IMR-90 (cell line): ENCODE measurements around the gene LRP5.

Experiments used
- BHLHE40 ChIP-seq: fragments of 150-350 bp; IDR thresholded peaks from 2 replicates; pipeline ENCODE4 v1.6.1; 2016; ENCODE audit warnings: mild to moderate bottlenecking, low read depth, low read length
- CEBPB ChIP-seq: IDR thresholded peaks from 2 replicates; pipeline ENCODE4 v1.6.1; 2012; ENCODE audit warnings: low read depth, low read length, improper control_type of control experiment
- CHD1 ChIP-seq: IDR thresholded peaks from 2 replicates; pipeline ENCODE4 v1.6.1; 2012; ENCODE audit warnings: low read depth, low read length, improper control_type of control experiment
- CTCF ChIP-seq: conservative IDR thresholded peaks from 2 replicates; pipeline ENCODE4 v1.5.1; 2012; ENCODE audit warnings: mild to moderate bottlenecking, low read depth, low read length, improper control_type of control experiment
- FOS ChIP-seq: fragments of 150-350 bp; IDR thresholded peaks from 2 replicates; pipeline ENCODE4 v1.6.1; 2016; ENCODE audit warnings: low read depth, low read length
- MAFK ChIP-seq: IDR thresholded peaks from 2 replicates; pipeline ENCODE4 v1.6.1; 2012; ENCODE audit warnings: low read depth, low read length, improper control_type of control experiment
- POLR2A ChIP-seq: IDR thresholded peaks from 2 replicates; pipeline ENCODE4 v1.6.1; 2012; ENCODE audit warnings: mild to moderate bottlenecking, low read depth, low read length
- RAD21 ChIP-seq: IDR thresholded peaks from 2 replicates; pipeline ENCODE4 v1.6.1; 2012; ENCODE audit warnings: low read length, improper control_type of control experiment
- TF ChIP-seq, protein P1 (sequence below): fragments of 150-350 bp; IDR thresholded peaks from 2 replicates; pipeline ENCODE4 v1.6.1; 2016; ENCODE audit warnings: low read depth, mild to moderate bottlenecking, low read length, moderate library complexity, borderline replicate concordance
- TF ChIP-seq, protein P2 (sequence below): fragments of 150-350 bp; IDR thresholded peaks from 2 replicates; pipeline ENCODE4 v1.6.1; 2017; ENCODE audit warnings: mild to moderate bottlenecking, antibody characterized with exemption, low read length, low read depth

GRCh38 chr11:68424981-68425865, 112.8 kb downstream of the LRP5 start:
- TF ChIP-seq CTCF (no peak), RAD21 (no peak), BHLHE40 (no peak), POLR2A (no peak), FOS (no peak), MAFK (no peak), CEBPB (no peak), CHD1 (no peak)
- TF ChIP-seq, protein P1, sequence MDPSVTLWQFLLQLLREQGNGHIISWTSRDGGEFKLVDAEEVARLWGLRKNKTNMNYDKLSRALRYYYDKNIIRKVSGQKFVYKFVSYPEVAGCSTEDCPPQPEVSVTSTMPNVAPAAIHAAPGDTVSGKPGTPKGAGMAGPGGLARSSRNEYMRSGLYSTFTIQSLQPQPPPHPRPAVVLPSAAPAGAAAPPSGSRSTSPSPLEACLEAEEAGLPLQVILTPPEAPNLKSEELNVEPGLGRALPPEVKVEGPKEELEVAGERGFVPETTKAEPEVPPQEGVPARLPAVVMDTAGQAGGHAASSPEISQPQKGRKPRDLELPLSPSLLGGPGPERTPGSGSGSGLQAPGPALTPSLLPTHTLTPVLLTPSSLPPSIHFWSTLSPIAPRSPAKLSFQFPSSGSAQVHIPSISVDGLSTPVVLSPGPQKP: no peak
- TF ChIP-seq, protein P2, sequence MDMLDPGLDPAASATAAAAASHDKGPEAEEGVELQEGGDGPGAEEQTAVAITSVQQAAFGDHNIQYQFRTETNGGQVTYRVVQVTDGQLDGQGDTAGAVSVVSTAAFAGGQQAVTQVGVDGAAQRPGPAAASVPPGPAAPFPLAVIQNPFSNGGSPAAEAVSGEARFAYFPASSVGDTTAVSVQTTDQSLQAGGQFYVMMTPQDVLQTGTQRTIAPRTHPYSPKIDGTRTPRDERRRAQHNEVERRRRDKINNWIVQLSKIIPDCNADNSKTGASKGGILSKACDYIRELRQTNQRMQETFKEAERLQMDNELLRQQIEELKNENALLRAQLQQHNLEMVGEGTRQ: no peak
